BLaER1 treated with 17β-estradiol and CSF1 and Interleukin-3, amounts not matched to agents 10 nM and 100 nM (cell line): ENCODE results near the gene PHLDA1.
A peak's percentile ranks its signal among the peaks of the same experiment; 100 is the strongest.
"Not testable (repeated sequence)": the region's sequence is repeated elsewhere in the genome, so short reads cannot be mapped to it uniquely, and the experiment has no call there.

Experiments used
- H3K27ac ChIP-seq, 11 experiments: shearing (Covaris generic); formaldehyde crosslinking; 2 replicates each; pipeline ENCODE4 v1.8.1; 2022
- H3K27me3 ChIP-seq, 11 experiments: shearing (Covaris generic); formaldehyde crosslinking; 2 replicates each; pipeline ENCODE4 v1.8.1; 2022
- H3K36me3 ChIP-seq, 11 experiments: shearing (Covaris generic); formaldehyde crosslinking; 2 replicates each; pipeline ENCODE4 v1.8.1; 2022
- H3K4me1 ChIP-seq, 10 experiments: shearing (Covaris generic); formaldehyde crosslinking; 2 replicates each; pipeline ENCODE4 v1.8.1; 2022
- H3K4me2 ChIP-seq, 11 experiments: shearing (Covaris generic); formaldehyde crosslinking; 2 replicates each; pipeline ENCODE4 v1.8.1; 2022
- H3K4me3 ChIP-seq, 10 experiments: shearing (Covaris generic); formaldehyde crosslinking; 2 replicates each; pipeline ENCODE4 v1.8.1; 2022
- H3K9ac ChIP-seq, 11 experiments: shearing (Covaris generic); formaldehyde crosslinking; 2 replicates each; pipeline ENCODE4 v1.8.1; 2022
- H3K9me3 ChIP-seq, 11 experiments: shearing (Covaris generic); formaldehyde crosslinking; replicated peaks in 1 of 11; 2 replicates each; pipeline ENCODE4 v1.8.1; 2022
- H4K20me1 ChIP-seq, 11 experiments: shearing (Covaris generic); formaldehyde crosslinking; 2 replicates each; pipeline ENCODE4 v1.8.1; 2022
- Cebpa-rat ChIP-seq, 11 experiments: shearing (Covaris generic); IDR thresholded peaks; 2 replicates each; pipeline ENCODE4 v1.8.1; 2022

PHLDA1 gene

DNA sequence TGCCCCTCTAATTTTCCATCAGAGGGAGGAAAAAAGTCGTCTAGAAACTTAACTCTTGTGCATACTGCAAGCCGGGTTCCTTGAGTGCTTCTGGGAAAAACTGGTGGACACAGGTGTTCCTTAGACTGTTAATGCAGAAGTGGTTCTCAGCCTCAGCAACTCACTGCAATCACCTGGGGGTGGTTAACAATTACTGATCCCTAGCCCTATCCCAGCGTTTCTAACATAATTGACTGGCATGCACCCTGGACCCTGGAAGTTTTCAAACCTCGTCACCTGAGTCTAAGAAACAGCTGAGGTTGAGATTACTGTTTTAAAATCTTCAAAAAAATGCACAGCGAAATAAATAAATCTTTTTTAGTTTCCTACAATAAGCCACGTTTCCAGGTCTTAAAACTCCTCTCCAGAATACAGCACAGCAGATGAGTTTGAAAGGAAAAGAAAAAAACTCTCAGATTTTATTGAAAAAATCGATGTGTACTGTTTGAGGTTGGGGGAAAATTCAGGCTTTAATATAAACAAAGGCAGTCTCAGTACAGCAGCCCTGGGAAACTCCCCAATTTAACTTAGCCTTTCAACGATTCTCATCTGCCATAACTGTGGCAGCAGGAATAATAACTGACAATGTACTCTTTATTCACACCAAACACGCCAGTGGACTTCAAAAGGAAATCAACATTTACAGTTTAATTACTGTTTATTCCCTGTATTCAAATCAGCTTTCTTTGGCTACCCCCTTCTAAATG lies 45.4 kb downstream of the PHLDA1 start:
- no peaks in the 10 kb centered on the region for H4K20me1 ChIP-seq
- no peak overlapping the region for H3K4me2 ChIP-seq
- peaks cover 0 to 23% (median 10%) of the 10 kb centered on the region in 10 experiments; a peak in 12 of 20 replicates for H3K4me1 ChIP-seq
- peaks cover 0 to 8% (median 0%) of the 10 kb centered on the region in 11 experiments; a peak in 1 of 22 replicates for H3K9me3 ChIP-seq
- H3K36me3 ChIP-seq = no peaks in the 10 kb centered on the region
- H3K9ac ChIP-seq = no peak overlapping the region
- H3K27me3 ChIP-seq = no peaks in the 10 kb centered on the region
- H3K4me3 ChIP-seq = no peak overlapping the region
- TF ChIP-seq Cebpa-rat (IDR thresholded peaks at IDR 0.05) = no peak
- no peak overlapping the region for H3K27ac ChIP-seq

DNA sequence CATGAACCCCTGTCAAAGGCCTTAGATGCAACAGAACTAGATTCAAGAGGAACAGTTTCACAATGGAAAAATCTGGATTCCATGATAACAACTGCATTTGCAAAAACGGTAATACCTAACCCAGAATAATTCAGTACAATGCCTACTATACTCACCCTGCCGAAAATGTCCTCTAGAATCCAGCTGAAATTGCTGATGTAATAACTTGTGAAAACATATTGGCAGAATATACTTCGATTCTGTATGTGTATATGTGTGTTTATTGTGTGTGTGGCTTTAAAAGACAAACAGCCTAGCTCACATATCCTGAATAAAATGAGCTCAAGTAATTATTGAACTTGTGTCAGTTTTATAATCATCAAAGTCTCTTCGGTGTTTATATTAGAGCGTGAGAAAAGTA lies 46.0 kb downstream of the PHLDA1 start:
- Histone ChIP-seq H3K27ac (no peak overlapping the region), H3K4me2 (no peak overlapping the region), H3K9me3 (peaks cover 0 to 8% (median 0%) of the 10 kb centered on the region in 11 experiments; a peak in 1 of 22 replicates)

DNA sequence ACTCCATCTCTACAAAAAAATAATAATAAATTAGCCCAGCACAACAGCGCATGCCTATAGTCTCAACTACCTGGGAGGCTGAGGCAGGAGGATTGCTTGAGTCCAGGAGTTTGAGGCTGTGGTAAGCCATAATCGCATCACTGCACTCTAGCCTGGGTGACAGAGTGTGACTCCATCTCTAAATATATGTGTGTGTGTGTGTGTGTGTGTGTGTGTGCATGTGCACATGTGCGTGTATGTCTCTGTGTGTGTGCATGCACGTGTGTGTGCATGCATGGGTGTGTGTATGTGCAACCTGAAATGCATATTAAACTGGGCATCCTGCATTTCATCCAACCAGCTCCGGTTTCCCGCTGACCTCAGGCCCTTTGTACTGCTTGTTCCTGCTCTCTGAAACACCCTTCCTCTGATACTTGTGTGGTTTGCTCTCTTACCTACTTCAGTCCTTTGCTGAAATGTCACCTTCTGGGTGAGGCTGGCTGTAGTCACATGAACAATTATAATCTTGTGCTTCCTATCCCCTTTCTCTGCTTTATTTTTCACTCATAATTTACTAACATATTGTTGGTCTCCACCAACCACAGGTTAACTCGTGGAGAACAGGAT lies 46.9 kb downstream of the PHLDA1 start:
- Histone ChIP-seq H4K20me1 (no peaks in the 10 kb centered on the region), H3K27me3 (no peaks in the 10 kb centered on the region), H3K4me1 (peaks cover 0 to 38% (median 24%) of the 10 kb centered on the region in 10 experiments; a peak in 15 of 20 replicates), H3K9ac (no peak overlapping the region), H3K27ac (no peak overlapping the region), H3K4me2 (no peak overlapping the region), H3K4me3 (no peak overlapping the region), H3K9me3 (peaks cover 0 to 8% (median 0%) of the 10 kb centered on the region in 11 experiments; a peak in 1 of 22 replicates), H3K36me3 (no peaks in the 10 kb centered on the region)
- no peak for TF ChIP-seq Cebpa-rat (IDR thresholded peaks at IDR 0.05)

More for the DNA sequence above, 46.0 kb downstream of the PHLDA1 start:
- no peaks in the 10 kb centered on the region for H3K27me3 ChIP-seq
- H3K36me3 ChIP-seq = no peaks in the 10 kb centered on the region
- H3K4me3 ChIP-seq = no peak overlapping the region
- H3K4me1 ChIP-seq = peaks cover 0 to 29% (median 16%) of the 10 kb centered on the region in 10 experiments; a peak in 14 of 20 replicates
- H3K9ac ChIP-seq = no peak overlapping the region
- no peak for TF ChIP-seq Cebpa-rat (IDR thresholded peaks at IDR 0.05)
- H4K20me1 ChIP-seq = no peaks in the 10 kb centered on the region

DNA sequence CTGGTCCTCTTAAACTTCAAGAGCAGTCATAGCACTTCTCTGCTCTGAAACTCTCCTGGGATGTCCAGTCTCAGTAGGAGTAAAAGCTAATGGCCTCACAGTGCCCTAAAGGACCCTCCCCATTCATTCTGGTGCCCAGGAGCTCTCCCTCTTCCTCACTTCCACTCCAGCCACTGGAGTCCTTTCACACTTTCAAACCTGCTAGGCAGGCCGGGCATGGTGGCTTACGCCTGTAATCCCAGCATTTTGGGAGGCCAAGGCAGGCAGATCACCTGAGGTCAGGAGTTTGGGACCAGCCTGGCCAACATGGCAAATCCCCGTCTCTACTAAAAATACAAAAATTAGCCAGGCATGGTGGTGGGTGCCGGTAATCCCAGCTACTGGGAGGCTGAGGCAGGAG lies 47.7 kb downstream of the PHLDA1 start:
- H3K4me1 ChIP-seq = peaks cover 0 to 47% (median 32%) of the 10 kb centered on the region in 10 experiments; a peak in 16 of 20 replicates
- not testable (repeated sequence) for H3K27me3 ChIP-seq, H4K20me1 ChIP-seq, H3K9me3 ChIP-seq, H3K27ac ChIP-seq, H3K9ac ChIP-seq, H3K4me2 ChIP-seq, H3K36me3 ChIP-seq, H3K4me3 ChIP-seq

DNA sequence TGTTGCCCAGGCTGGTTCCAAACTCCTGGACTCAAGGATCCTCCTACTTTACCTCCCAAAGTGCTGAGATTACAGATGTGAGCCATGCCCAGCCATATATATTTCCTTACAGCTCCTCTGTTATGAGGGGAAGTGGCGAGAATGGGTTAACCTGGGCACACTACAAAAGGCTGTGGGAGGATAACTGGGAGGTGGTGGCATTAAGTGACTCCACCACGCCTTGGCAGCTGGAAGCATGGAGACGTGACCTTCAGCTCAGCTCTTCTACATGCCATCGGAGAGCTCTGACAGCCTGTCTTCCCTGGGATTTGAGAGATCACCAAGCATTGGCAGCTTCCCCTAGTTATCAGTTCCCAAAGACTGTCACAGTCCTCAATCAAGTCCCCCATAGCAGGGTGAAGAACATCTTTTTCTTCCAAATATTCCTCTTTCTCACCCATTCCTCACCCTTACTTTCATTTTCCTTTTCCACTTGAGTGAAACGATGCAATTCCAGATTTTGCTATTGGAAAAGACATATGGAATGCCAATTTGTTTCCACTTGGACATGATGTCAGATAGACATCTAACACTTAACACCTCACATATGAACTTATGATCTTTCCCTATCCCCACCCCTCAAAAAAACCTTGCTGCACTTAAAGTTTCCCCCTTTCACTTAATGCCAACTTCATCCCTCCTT lies 48.5 kb downstream of the PHLDA1 start:
- Histone ChIP-seq H3K36me3 (no peaks in the 10 kb centered on the region), H3K4me2 (peak overlapping the region in 4 of 11 experiments; percentile 47 to 88 (median 68); a peak in 6 of 22 replicates), H3K27ac (no peak overlapping the region; a peak in 1 of 22 replicates), H3K9me3 (peaks cover 0 to 6% (median 0%) of the 10 kb centered on the region in 11 experiments; a peak in 1 of 22 replicates), H4K20me1 (no peaks in the 10 kb centered on the region), H3K9ac (no peak overlapping the region), H3K4me3 (no peak overlapping the region), H3K4me1 (peaks cover 7 to 54% (median 40%) of the 10 kb centered on the region in 10 experiments), H3K27me3 (no peaks in the 10 kb centered on the region)
- TF ChIP-seq Cebpa-rat (IDR thresholded peaks at IDR 0.05) = no peak

DNA sequence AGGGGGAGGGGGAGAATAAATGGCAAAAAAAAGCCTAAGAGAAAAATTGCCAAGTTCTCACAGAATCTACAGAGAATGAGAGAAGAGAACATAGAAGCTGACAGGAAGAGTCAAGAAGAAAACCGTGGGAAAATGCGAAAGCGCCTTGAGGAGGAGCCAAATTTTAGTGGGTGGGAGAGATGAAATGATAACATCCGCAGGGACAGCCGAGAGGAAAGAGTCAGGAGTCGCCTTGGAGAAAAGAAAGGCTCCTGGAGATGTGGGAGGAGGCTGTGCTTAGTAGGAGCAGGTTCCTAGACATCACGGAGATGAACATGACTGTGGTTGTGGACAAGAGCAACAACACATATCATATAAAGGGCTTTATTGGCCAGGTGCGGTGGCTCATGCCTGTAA lies 49.4 kb downstream of the PHLDA1 start:
- no peak overlapping the region for H3K4me3 ChIP-seq
- H3K9ac ChIP-seq = no peak overlapping the region
- peak overlapping the region in 4 of 11 experiments; percentile 9 to 45 (median 34); a peak in 4 of 22 replicates for H3K27ac ChIP-seq
- H3K9me3 ChIP-seq = no peaks in the 10 kb centered on the region
- H3K4me1 ChIP-seq = peaks cover 13 to 61% (median 48%) of the 10 kb centered on the region in 10 experiments
- H3K36me3 ChIP-seq = no peaks in the 10 kb centered on the region
- peak overlapping the region in 5 of 11 experiments; percentile 37 to 88 (median 52); a peak in 7 of 22 replicates for H3K4me2 ChIP-seq
- H3K27me3 ChIP-seq = no peaks in the 10 kb centered on the region
- no peaks in the 10 kb centered on the region for H4K20me1 ChIP-seq
- no peak for TF ChIP-seq Cebpa-rat (IDR thresholded peaks at IDR 0.05)

DNA sequence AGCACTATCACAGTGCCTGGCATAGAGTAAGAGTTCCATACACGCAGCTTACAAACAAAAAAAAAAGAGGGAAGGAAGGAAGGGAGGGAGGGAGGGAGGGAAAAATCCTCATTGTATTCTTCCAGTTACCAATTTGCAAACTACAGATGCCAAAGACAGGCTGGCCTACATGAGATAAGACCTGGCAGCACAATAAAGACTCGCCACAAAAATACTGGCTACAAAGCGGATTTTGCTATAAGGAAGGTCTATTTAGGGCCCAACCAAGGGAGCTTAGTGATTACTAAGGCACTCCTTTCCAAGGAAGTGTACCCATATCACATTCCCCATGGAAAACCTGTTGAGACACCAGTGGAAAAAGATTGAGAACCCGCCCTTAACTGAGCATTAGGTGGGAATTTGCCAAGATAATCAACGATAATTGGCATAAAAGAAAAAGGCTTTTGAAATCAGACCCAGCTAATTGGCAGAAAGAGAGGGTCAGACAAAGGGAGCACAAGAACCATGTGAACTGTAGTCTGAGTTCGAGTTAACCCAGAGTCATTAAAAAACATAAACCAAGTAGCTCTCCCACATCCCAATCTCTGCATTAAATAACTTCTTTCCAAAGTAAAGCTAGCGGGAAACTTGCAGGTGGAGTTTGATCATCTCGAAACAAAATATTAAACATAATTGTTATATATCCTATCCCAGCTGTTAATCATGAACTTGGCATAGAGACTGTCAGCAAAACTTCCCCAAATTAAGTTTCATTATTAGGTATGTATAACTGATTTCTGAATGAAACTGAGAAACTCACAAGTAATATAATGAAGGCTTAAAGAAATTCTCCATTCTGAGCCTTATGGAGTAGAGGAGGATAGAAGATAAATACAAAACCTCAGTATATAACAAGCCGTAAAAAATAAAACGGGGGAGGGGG lies 50.1 kb downstream of the PHLDA1 start:
- H3K36me3 ChIP-seq = no peaks in the 10 kb centered on the region
- peak overlapping the region in 4 of 11 experiments; percentile 20 to 65 (median 24); a peak in 5 of 22 replicates for H3K27ac ChIP-seq
- H3K4me3 ChIP-seq = no peak overlapping the region
- no peaks in the 10 kb centered on the region for H3K27me3 ChIP-seq
- TF ChIP-seq Cebpa-rat (IDR thresholded peaks at IDR 0.05) = no peak
- no peaks in the 10 kb centered on the region for H4K20me1 ChIP-seq
- peaks cover 13 to 68% (median 53%) of the 10 kb centered on the region in 10 experiments for H3K4me1 ChIP-seq
- no peak overlapping the region for H3K9ac ChIP-seq
- peak overlapping the region in 7 of 11 experiments; percentile 70 to 88 (median 74); a peak in 13 of 22 replicates for H3K4me2 ChIP-seq
- no peaks in the 10 kb centered on the region for H3K9me3 ChIP-seq

DNA sequence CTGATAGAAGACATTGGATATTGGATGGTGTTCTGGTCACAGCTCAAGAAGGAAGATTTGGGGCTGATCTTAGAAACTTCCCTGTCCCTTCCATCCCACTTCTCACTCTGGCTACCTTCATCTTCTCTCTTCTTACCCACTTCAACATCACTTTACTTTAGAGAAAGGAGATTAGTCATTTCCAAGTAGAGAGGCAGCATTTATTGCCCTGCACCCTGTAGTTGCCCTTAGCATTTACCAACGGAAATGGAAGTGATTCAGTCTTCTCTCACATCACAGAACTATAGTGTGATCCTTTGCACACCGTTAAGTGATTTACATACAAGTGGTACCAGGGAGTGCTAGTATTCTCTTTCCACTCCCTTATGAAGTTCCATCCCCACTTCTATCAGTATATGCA lies 52.4 kb downstream of the PHLDA1 start:
- H3K36me3 ChIP-seq = no peaks in the 10 kb centered on the region

More for the DNA sequence above, 52.4 kb downstream of the PHLDA1 start:
- no peak for TF ChIP-seq Cebpa-rat (IDR thresholded peaks at IDR 0.05)
- H3K27ac ChIP-seq = peak overlapping the region in 5 of 11 experiments; percentile 25 to 82 (median 78); a peak in 9 of 22 replicates
- peaks cover 13 to 91% (median 61%) of the 10 kb centered on the region in 10 experiments for H3K4me1 ChIP-seq
- H3K9ac ChIP-seq = peak overlapping the region in 1 of 11 experiments; percentile 44; a peak in 2 of 22 replicates
- H3K27me3 ChIP-seq = no peaks in the 10 kb centered on the region
- H3K4me2 ChIP-seq = peak overlapping the region in 7 of 11 experiments; percentile 57 to 88 (median 74); a peak in 11 of 22 replicates
- H3K9me3 ChIP-seq = no peaks in the 10 kb centered on the region
- H4K20me1 ChIP-seq = no peaks in the 10 kb centered on the region
- no peak overlapping the region for H3K4me3 ChIP-seq
